K562 (cell line): ENCODE data around the gene CD300A. TPM values are rescaled to one million over a fixed set of nuclear protein-coding genes. Genes with fewer than 3 reads are reported as not detected.

Experiments used
- BRD9 ChIP-seq: fragments of 450-650 bp; IDR thresholded peaks from 2 replicates; pipeline ENCODE4 v1.6.1; 2018; ENCODE audit warnings: low read depth; ENCODE audit not compliant: partially characterized antibody
- CBX1 ChIP-seq: sonication (generic); IDR thresholded peaks from 2 replicates; pipeline ENCODE4 v1.6.1; 2016; ENCODE audit warnings: antibody characterized with exemption, low read depth, mild to moderate bottlenecking
- EGR1 ChIP-seq: fragments of 450-650 bp; conservative IDR thresholded peaks from 2 replicates; pipeline ENCODE4 v1.6.1; 2017; ENCODE audit warnings: mild to moderate bottlenecking
- FOXA1 ChIP-seq: fragments of 450-650 bp; IDR thresholded peaks from 2 replicates; pipeline ENCODE4 v1.6.1; 2016; ENCODE audit warnings: mild to moderate bottlenecking, borderline replicate concordance
- HDAC2 ChIP-seq: fragments of 450-650 bp; IDR thresholded peaks from 2 replicates; pipeline ENCODE4 v1.6.1; 2016; ENCODE audit warnings: mild to moderate bottlenecking
- HDAC3 ChIP-seq: fragments of 450-650 bp; IDR thresholded peaks from 2 replicates; pipeline ENCODE4 v1.6.1; 2018; ENCODE audit warnings: borderline replicate concordance, mild to moderate bottlenecking, moderate library complexity; ENCODE audit not compliant: partially characterized antibody
- HMGN3 ChIP-seq: IDR thresholded peaks from 2 replicates; pipeline ENCODE4 v1.6.1; 2011; ENCODE audit warnings: borderline replicate concordance, low read depth, mild to moderate bottlenecking, mixed read lengths, low read length; ENCODE audit not compliant: insufficient read length; ENCODE audit errors: extremely low read depth
- HNRNPK ChIP-seq: fragments of 200-400 bp; formaldehyde crosslinking; IDR thresholded peaks from one replicate; pipeline ENCODE4 v1.6.1; 2018; ENCODE audit warnings: mild to moderate bottlenecking, low read depth, low read length; ENCODE audit not compliant: poor library complexity, severe bottlenecking
- KAT2B ChIP-seq: IDR thresholded peaks from one replicate; pipeline ENCODE4 v1.6.1; 2012; ENCODE audit warnings: low read depth, mild to moderate bottlenecking, control low read depth, inconsistent platforms, low read length, moderate library complexity
- KLF10 ChIP-seq: fragments of 250-450 bp; sonication (Bioruptor Pico); IDR thresholded peaks from 2 replicates; pipeline ENCODE4 v1.6.1; 2021; ENCODE audit warnings: matching md5 sums
- RBM34 ChIP-seq: fragments of 200-400 bp; formaldehyde crosslinking; IDR thresholded peaks from 2 replicates; pipeline ENCODE4 v1.6.1; 2018; ENCODE audit warnings: low read length, borderline replicate concordance; ENCODE audit not compliant: insufficient read depth
- SRSF7 ChIP-seq: fragments of 200-400 bp; formaldehyde crosslinking; optimal IDR thresholded peaks from 2 replicates; pipeline ENCODE3; 2017; ENCODE audit warnings: mild to moderate bottlenecking, low read depth, low read length
- U2AF1 ChIP-seq: fragments of 200-400 bp; formaldehyde crosslinking; optimal IDR thresholded peaks from 2 replicates; pipeline ENCODE3; 2017; ENCODE audit warnings: mild to moderate bottlenecking, low read depth, low read length, moderate library complexity
- ZBTB33 ChIP-seq: sonication (generic); formaldehyde crosslinking; IDR thresholded peaks from 2 replicates; pipeline ENCODE4 v1.8.1; 2023; ENCODE audit warnings: mild to moderate bottlenecking, missing genetic modification reagents
- ZKSCAN1 ChIP-seq: fragments of 150-350 bp; IDR thresholded peaks from 2 replicates; pipeline ENCODE4 v1.6.1; 2016; ENCODE audit warnings: low read depth, low read length
- ZNF830 ChIP-seq: fragments of 250-450 bp; sonication (Bioruptor Pico); IDR thresholded peaks from 2 replicates; pipeline ENCODE4 v1.5.0; 2021; ENCODE audit warnings: mild to moderate bottlenecking
- ZSCAN32 ChIP-seq: fragments of 450-650 bp; formaldehyde crosslinking; IDR thresholded peaks from 2 replicates; pipeline ENCODE4 v1.4.0; 2020; ENCODE audit warnings: mild to moderate bottlenecking, moderate library complexity
- polyA plus RNA-seq, 8 experiments: library from polyadenylated mRNA; depleted of rRNA in 4 of 8; stranded (reverse) in 5 of 8; unstranded in 3 of 8; fragments of >200 nt; fragmentation: Nextera tagmentation in 2 of 8; fragmentation: Illumina TruSeq in 1 of 8; extraction: Ambion mirVana in 2 of 8; extraction: Trizol in 1 of 8; gene quantifications; 2 replicates each; pipeline versions ENCODE4 v1.2.1 to v1.2.3, GENCODE V29; 2011 to 2014; ENCODE audit warnings: inconsistent platforms in 1 of 8, missing spikeins in 1 of 8
- total RNA-seq, 7 experiments: library from RNA; depleted of rRNA in 6 of 7; stranded (reverse); fragments of >200 nt in 6 of 7; fragmentation: Illumina TruSeq in 2 of 7; extraction: Trizol in 2 of 7; gene quantifications; 2 replicates each; pipeline versions ENCODE4 v1.2.1 to v1.2.3, GENCODE V29; 2011 to 2021; ENCODE audit warnings: low replicate concordance in 1 of 7
- TF ChIP-seq, protein P1 (sequence below): sonication (generic); formaldehyde crosslinking; IDR thresholded peaks from 2 replicates; pipeline ENCODE4 v1.8.0; 2022; ENCODE audit warnings: mild to moderate bottlenecking, missing genetic modification reagents
- TF ChIP-seq, protein P2 (sequence below): fragments of 250-450 bp; sonication (Bioruptor Pico); IDR thresholded peaks from 2 replicates; pipeline ENCODE4 v1.4.0; 2020

Gene CD300A
- total and polyA plus RNA-seq, 9 of the 15 experiments (the other 6 are each of a cell fraction or from before 2014, with no cell fraction given): 0.21 to 1.7 (median 0.41) TPM; not detected in 1

DNA sequence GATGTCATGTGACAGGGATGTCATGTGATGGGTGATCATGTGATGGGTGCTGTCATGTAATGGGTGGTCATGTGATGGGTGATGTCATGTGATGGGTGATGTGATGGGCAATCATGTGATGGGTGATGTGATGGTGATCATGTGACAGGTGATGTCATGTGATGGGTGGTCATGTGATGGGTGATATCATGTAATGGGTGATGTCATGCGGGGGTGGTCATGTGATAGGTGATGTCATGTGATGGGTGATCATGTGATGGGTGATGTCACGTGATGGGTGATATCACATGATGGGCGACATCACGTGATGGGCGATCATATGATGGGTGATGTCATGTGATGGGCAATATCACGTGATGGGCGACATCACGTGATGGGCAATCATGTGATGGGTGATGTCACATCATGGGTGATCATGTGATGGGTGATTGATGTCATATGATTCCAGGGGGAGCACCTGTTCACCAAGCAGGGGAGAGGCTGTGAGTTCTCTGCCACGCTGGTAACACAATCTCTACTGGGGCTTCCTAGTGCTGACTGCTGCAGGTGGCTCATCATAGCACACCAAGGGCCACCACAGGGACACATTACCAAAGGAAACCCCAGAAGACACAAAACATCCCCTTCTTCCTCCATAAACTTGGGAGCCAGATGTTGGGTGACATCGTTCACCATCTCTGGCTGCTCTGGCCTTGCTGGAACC, 48.3 kb downstream of the CD300A start (continued):
- TF ChIP-seq ZKSCAN1: no peak
- TF ChIP-seq ZSCAN32 (CRISPR knock-in tag): no peak
- no peak for TF ChIP-seq SRSF7
- no peak for TF ChIP-seq HNRNPK
- no peak for TF ChIP-seq HMGN3
- TF ChIP-seq ZBTB33: no peak; the same call in 1 of the 2 replicates
- TF ChIP-seq, protein P1, sequence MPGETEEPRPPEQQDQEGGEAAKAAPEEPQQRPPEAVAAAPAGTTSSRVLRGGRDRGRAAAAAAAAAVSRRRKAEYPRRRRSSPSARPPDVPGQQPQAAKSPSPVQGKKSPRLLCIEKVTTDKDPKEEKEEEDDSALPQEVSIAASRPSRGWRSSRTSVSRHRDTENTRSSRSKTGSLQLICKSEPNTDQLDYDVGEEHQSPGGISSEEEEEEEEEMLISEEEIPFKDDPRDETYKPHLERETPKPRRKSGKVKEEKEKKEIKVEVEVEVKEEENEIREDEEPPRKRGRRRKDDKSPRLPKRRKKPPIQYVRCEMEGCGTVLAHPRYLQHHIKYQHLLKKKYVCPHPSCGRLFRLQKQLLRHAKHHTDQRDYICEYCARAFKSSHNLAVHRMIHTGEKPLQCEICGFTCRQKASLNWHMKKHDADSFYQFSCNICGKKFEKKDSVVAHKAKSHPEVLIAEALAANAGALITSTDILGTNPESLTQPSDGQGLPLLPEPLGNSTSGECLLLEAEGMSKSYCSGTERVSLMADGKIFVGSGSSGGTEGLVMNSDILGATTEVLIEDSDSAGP (CRISPR knock-in tag): peak; percentile 29; the same call in 1 of the 2 replicates
- TF ChIP-seq, protein P2, sequence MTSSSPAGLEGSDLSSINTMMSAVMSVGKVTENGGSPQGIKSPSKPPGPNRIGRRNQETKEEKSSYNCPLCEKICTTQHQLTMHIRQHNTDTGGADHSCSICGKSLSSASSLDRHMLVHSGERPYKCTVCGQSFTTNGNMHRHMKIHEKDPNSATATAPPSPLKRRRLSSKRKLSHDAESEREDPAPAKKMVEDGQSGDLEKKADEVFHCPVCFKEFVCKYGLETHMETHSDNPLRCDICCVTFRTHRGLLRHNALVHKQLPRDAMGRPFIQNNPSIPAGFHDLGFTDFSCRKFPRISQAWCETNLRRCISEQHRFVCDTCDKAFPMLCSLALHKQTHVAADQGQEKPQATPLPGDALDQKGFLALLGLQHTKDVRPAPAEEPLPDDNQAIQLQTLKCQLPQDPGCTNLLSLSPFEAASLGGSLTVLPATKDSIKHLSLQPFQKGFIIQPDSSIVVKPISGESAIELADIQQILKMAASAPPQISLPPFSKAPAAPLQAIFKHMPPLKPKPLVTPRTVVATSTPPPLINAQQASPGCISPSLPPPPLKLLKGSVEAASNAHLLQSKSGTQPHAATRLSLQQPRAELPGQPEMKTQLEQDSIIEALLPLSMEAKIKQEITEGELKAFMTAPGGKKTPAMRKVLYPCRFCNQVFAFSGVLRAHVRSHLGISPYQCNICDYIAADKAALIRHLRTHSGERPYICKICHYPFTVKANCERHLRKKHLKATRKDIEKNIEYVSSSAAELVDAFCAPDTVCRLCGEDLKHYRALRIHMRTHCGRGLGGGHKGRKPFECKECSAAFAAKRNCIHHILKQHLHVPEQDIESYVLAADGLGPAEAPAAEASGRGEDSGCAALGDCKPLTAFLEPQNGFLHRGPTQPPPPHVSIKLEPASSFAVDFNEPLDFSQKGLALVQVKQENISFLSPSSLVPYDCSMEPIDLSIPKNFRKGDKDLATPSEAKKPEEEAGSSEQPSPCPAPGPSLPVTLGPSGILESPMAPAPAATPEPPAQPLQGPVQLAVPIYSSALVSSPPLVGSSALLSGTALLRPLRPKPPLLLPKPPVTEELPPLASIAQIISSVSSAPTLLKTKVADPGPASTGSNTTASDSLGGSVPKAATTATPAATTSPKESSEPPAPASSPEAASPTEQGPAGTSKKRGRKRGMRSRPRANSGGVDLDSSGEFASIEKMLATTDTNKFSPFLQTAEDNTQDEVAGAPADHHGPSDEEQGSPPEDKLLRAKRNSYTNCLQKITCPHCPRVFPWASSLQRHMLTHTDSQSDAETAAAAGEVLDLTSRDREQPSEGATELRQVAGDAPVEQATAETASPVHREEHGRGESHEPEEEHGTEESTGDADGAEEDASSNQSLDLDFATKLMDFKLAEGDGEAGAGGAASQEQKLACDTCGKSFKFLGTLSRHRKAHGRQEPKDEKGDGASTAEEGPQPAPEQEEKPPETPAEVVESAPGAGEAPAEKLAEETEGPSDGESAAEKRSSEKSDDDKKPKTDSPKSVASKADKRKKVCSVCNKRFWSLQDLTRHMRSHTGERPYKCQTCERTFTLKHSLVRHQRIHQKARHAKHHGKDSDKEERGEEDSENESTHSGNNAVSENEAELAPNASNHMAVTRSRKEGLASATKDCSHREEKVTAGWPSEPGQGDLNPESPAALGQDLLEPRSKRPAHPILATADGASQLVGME: no peak
- no peak for TF ChIP-seq U2AF1
- TF ChIP-seq RBM34: no peak
- TF ChIP-seq KLF10: no peak
- TF ChIP-seq HDAC2: no peak
- peak; percentile 47 for TF ChIP-seq EGR1
- TF ChIP-seq FOXA1: no peak
- no peak for TF ChIP-seq KAT2B
- no peak for TF ChIP-seq BRD9
- no peak for TF ChIP-seq CBX1
- no peak for TF ChIP-seq HDAC3
- no peak for TF ChIP-seq ZNF830 (CRISPR knock-in tag)
